K562 (cell line): ENCODE results near the gene MED28. TPM values are rescaled to one million over a fixed set of nuclear protein-coding genes. Genes with fewer than 3 reads are reported as not detected.

Experiments
- ATAC-seq: fragments of 200-7000 bp; cut with Tn5 transposase; 3 replicates; pipeline ENCODE4 v1.9.1; 2020; ENCODE audit warnings: moderate library complexity
- BruUV-seq: library from RNA; stranded (reverse); fragments of 400-500 nt; replicated peaks from 2 replicates; lab custom pipeline; 2021; lab: Mats Ljungman, UMichigan
- CTCF ChIA-PET: fragments of 300-600 bp; formaldehyde crosslinking; extraction: SDS; loops from one replicate; lab custom pipeline; 2021; ENCODE audit warnings: low intra/inter-chr PET ratio; lab: Yijun Ruan, JAX
- POLR2A ChIA-PET: fragments of 300-600, 350-650 bp; sonication (Branson Sonifier 250); formaldehyde crosslinking; extraction: SDS; loops from one replicate; lab custom pipeline; 2021; ENCODE audit warnings: antibody characterized with exemption, inconsistent platforms; lab: Yijun Ruan, JAX
- DNase-seq, 4 experiments: peaks; one replicate each; pipeline versions ENCODE4 v3.0.0 to v3.0.0-alpha.2; 2011 to 2018; ENCODE audit warnings: low spot score in 3 of 4, mixed read lengths in 3 of 4; ENCODE audit errors: extremely low read depth in 1 of 4
- FAIRE-seq: peaks from 2 replicates; lab custom pipeline; 2011; peaks lifted over from hg19 to GRCh38; lab: Jason Lieb, UNC
- H2AFZ ChIP-seq: 2 replicates; pipeline ENCODE4 v1.6.0; 2011; ENCODE audit warnings: low read depth, low read length, control low read depth, inconsistent platforms
- H3K27ac ChIP-seq: fragments of 200-600 bp; 3 replicates; pipeline ENCODE4 v1.8.0; 2011; ENCODE audit warnings: low read depth, mild to moderate bottlenecking, control low read depth, inconsistent platforms, low read length, moderate library complexity, mixed read lengths; ENCODE audit errors: extremely low read depth
- H3K27me3 ChIP-seq, 2 experiments: fragments of 300-600 bp in 1 of 2; 2 replicates in 1 of 2; 3 replicates in 1 of 2; pipeline versions ENCODE4 v1.6.0 to v1.8.0; 2011; ENCODE audit warnings: inconsistent platforms in 2 of 2, low read length in 2 of 2, mild to moderate bottlenecking in 1 of 2, mixed read lengths in 1 of 2, moderate library complexity in 1 of 2; ENCODE audit not compliant: control insufficient read depth in 2 of 2, insufficient read depth in 2 of 2
- H3K36me3 ChIP-seq: fragments of 300-600 bp; 3 replicates; pipeline ENCODE4 v1.8.0; 2011; ENCODE audit warnings: mild to moderate bottlenecking, low read length, inconsistent platforms; ENCODE audit not compliant: control insufficient read depth, insufficient read depth
- H3K4me1 ChIP-seq, 2 experiments: fragments of 200-600 bp in 1 of 2; replicated peaks in 1 of 2; 2 replicates in 1 of 2; 3 replicates in 1 of 2; pipeline versions ENCODE4 v1.5.1 to v1.8.0; 2011; ENCODE audit warnings: inconsistent platforms in 2 of 2, low read length in 2 of 2, mild to moderate bottlenecking in 1 of 2, mixed read lengths in 1 of 2, moderate library complexity in 1 of 2; ENCODE audit not compliant: control insufficient read depth in 2 of 2, insufficient read depth in 2 of 2
- H3K4me2 ChIP-seq: 2 replicates; pipeline ENCODE4 v1.6.1; 2011; ENCODE audit warnings: low read length, control low read depth, inconsistent platforms, mixed read lengths; ENCODE audit not compliant: insufficient read depth
- H3K4me3 ChIP-seq: fragments of 200-600 bp; sonication (generic), shearing (Covaris generic); 2 replicates; pipeline ENCODE4 v1.5.1; 2016; ENCODE audit warnings: control low read depth, inconsistent platforms
- H3K79me2 ChIP-seq: fragments of 200-600 bp; 3 replicates; pipeline ENCODE4 v1.8.0; 2011; ENCODE audit warnings: low read length, inconsistent platforms; ENCODE audit not compliant: control insufficient read depth, insufficient read depth
- H3K9ac ChIP-seq, 2 experiments: 2 replicates each; pipeline versions ENCODE4 v1.6.0 to v1.6.1; 2011; ENCODE audit warnings: low read depth in 2 of 2, low read length in 2 of 2, control low read depth in 1 of 2, inconsistent platforms in 1 of 2, mild to moderate bottlenecking in 1 of 2, mixed read lengths in 1 of 2; ENCODE audit not compliant: insufficient read depth in 1 of 2
- H3K9me1 ChIP-seq: one replicate; pipeline ENCODE4 v1.6.0; 2011; ENCODE audit warnings: inconsistent platforms, mild to moderate bottlenecking, low read length, moderate library complexity; ENCODE audit not compliant: control insufficient read depth, insufficient read depth
- H3K9me3 ChIP-seq: replicated peaks from 2 replicates; pipeline ENCODE4 v1.5.1; 2011; ENCODE audit warnings: low read depth, low read length, inconsistent platforms; ENCODE audit not compliant: control insufficient read depth, insufficient read depth
- H4K20me1 ChIP-seq: replicated peaks from 2 replicates; pipeline ENCODE4 v1.6.1; 2011; ENCODE audit warnings: low read length, inconsistent platforms, mixed read lengths; ENCODE audit not compliant: control insufficient read depth, insufficient read depth
- FOXA1 ChIP-seq: fragments of 450-650 bp; IDR thresholded peaks from 2 replicates; pipeline ENCODE4 v1.6.1; 2016; ENCODE audit warnings: mild to moderate bottlenecking, borderline replicate concordance
- LARP7 ChIP-seq: fragments of 450-650 bp; IDR thresholded peaks from 2 replicates; pipeline ENCODE4 v1.6.1; 2016
- MECOM ChIP-seq: fragments of 250-450 bp; sonication (Bioruptor Pico); IDR thresholded peaks from 2 replicates; pipeline ENCODE4 v1.8.0; 2022; ENCODE audit warnings: inconsistent platforms
- MXI1 ChIP-seq: IDR thresholded peaks from 2 replicates; pipeline ENCODE4 v1.6.1; 2011; ENCODE audit warnings: low read depth, mild to moderate bottlenecking, improper control_type of control experiment, low read length
- ZNF561 ChIP-seq: fragments of 450-650 bp; formaldehyde crosslinking; conservative IDR thresholded peaks from 2 replicates; pipeline ENCODE4 v1.4.0; 2020; ENCODE audit warnings: mild to moderate bottlenecking, moderate library complexity
- WGBS: fragments of 100-300 bp; shearing (Covaris generic); methylation state at CpG from one replicate; pipeline ENCODE4 v1.1.6; 2016; ENCODE audit warnings: low coverage, mixed read lengths; ENCODE audit not compliant: insufficient coverage; ENCODE audit errors: missing lambda C conversion rate; 5-methylcytosine and 5-hydroxymethylcytosine counted together
- in situ Hi-C: fragments of 300-500 bp; cut with MboI; formaldehyde crosslinking; loops from 4 replicates; pipeline ENCODE4 v1.15.0; 2018; ENCODE audit warnings: inconsistent platforms, mixed read lengths
- intact Hi-C: fragments of 100-400 bp; cut with micrococcal nuclease; formaldehyde crosslinking; loops from 2 replicates; pipeline ENCODE4 v1.14.2; 2022
- polyA plus RNA-seq, 8 experiments: library from polyadenylated mRNA; depleted of rRNA in 4 of 8; stranded (reverse) in 5 of 8; unstranded in 3 of 8; fragments of >200 nt; fragmentation: Nextera tagmentation in 2 of 8; fragmentation: Illumina TruSeq in 1 of 8; extraction: Ambion mirVana in 2 of 8; extraction: Trizol in 1 of 8; gene quantifications; 2 replicates each; pipeline versions ENCODE4 v1.2.1 to v1.2.3, GENCODE V29; 2011 to 2014; ENCODE audit warnings: inconsistent platforms in 1 of 8, missing spikeins in 1 of 8
- total RNA-seq, 7 experiments: library from RNA; depleted of rRNA in 6 of 7; stranded (reverse); fragments of >200 nt in 6 of 7; fragmentation: Illumina TruSeq in 2 of 7; extraction: Trizol in 2 of 7; gene quantifications; 2 replicates each; pipeline versions ENCODE4 v1.2.1 to v1.2.3, GENCODE V29; 2011 to 2021; ENCODE audit warnings: low replicate concordance in 1 of 7
- TF ChIP-seq, protein P1 (sequence below): fragments of 450-650 bp; IDR thresholded peaks from 2 replicates; pipeline ENCODE4 v1.7.1; 2018; ENCODE audit warnings: mild to moderate bottlenecking, low read depth; ENCODE audit not compliant: partially characterized antibody
- TF ChIP-seq, protein P2 (sequence below): fragments of 250-450 bp; sonication (Bioruptor Pico); IDR thresholded peaks from 2 replicates; pipeline ENCODE4 v1.5.0; 2021
- TF ChIP-seq, protein P3 (sequence below): fragments of 450-650 bp; formaldehyde crosslinking; IDR thresholded peaks from 2 replicates; pipeline ENCODE4 v1.4.0; 2020; ENCODE audit warnings: mild to moderate bottlenecking, mixed read lengths
- TF ChIP-seq, protein P4 (sequence below): fragments of 450-650 bp; formaldehyde crosslinking; IDR thresholded peaks from 2 replicates; pipeline ENCODE4 v1.4.0; 2022; ENCODE audit warnings: mild to moderate bottlenecking, moderate library complexity

Gene MED28
- total and polyA plus RNA-seq, 9 of the 15 experiments (the other 6 are each of a cell fraction or from before 2014, with no cell fraction given) = 15.5 to 93.8 (median 50.5) TPM

DNA sequence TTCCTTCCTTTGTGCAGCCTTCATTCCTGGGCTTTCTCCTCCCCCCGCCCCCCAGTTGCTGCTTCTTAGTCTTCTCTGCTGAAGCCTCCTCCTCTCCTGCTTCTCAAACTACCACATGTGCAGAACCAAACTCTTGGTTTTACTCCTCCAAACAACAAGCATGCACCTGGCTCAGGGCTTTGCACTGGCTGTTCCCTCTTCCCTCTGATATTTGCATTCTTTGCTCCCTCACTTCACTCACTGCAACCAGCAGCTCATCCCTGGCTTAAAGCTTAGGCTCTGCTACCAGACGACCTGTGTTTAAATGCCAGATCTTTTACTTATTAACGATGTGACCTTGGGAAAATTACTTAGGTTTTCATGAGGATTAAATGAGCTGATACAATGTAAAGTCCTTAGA, 51.4 kb downstream of the MED28 start:
- intact Hi-C loops (no loop called here), in situ Hi-C loops (loop anchor here (25.0 kb wide), 1 partner anchor 921 kb away; no protein-coding TSS in a partner anchor)
- H3K36me3 ChIP-seq = no peaks in the 10 kb centered on the region
- no peak overlapping the region for H2AFZ ChIP-seq
- H3K27ac ChIP-seq = no peak overlapping the region
- ATAC-seq (no peak), FAIRE-seq (no peak), DNase-seq (no peak)
- POLR2A ChIA-PET = no interaction called here
- CTCF ChIA-PET = no interaction called here
- no peaks in the 10 kb centered on the region for H3K79me2 ChIP-seq
- H3K9ac ChIP-seq = no peak overlapping the region
- H3K27me3 ChIP-seq = peaks cover 8 to 10% of the 10 kb centered on the region in 2 experiments; a peak in 4 of 5 replicates
- no peaks in the 10 kb centered on the region for H3K9me3 ChIP-seq
- BruUV-seq = no TSS peak
- H3K4me2 ChIP-seq = no peak overlapping the region
- H4K20me1 ChIP-seq = no peaks in the 10 kb centered on the region
- 10% methylated on average over 3 of the region's 3 CpGs for WGBS
- H3K4me1 ChIP-seq = peaks cover 0 to 23% of the 10 kb centered on the region in 2 experiments; a peak in 3 of 5 replicates
- no peaks in the 10 kb centered on the region for H3K9me1 ChIP-seq
- H3K4me3 ChIP-seq = no peak overlapping the region
- TF ChIP-seq, protein P1, sequence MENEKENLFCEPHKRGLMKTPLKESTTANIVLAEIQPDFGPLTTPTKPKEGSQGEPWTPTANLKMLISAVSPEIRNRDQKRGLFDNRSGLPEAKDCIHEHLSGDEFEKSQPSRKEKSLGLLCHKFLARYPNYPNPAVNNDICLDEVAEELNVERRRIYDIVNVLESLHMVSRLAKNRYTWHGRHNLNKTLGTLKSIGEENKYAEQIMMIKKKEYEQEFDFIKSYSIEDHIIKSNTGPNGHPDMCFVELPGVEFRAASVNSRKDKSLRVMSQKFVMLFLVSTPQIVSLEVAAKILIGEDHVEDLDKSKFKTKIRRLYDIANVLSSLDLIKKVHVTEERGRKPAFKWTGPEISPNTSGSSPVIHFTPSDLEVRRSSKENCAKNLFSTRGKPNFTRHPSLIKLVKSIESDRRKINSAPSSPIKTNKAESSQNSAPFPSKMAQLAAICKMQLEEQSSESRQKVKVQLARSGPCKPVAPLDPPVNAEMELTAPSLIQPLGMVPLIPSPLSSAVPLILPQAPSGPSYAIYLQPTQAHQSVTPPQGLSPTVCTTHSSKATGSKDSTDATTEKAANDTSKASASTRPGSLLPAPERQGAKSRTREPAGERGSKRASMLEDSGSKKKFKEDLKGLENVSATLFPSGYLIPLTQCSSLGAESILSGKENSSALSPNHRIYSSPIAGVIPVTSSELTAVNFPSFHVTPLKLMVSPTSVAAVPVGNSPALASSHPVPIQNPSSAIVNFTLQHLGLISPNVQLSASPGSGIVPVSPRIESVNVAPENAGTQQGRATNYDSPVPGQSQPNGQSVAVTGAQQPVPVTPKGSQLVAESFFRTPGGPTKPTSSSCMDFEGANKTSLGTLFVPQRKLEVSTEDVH = no peak
- TF ChIP-seq FOXA1 = no peak
- TF ChIP-seq MECOM (CRISPR knock-in tag) = no peak
- TF ChIP-seq, protein P2, sequence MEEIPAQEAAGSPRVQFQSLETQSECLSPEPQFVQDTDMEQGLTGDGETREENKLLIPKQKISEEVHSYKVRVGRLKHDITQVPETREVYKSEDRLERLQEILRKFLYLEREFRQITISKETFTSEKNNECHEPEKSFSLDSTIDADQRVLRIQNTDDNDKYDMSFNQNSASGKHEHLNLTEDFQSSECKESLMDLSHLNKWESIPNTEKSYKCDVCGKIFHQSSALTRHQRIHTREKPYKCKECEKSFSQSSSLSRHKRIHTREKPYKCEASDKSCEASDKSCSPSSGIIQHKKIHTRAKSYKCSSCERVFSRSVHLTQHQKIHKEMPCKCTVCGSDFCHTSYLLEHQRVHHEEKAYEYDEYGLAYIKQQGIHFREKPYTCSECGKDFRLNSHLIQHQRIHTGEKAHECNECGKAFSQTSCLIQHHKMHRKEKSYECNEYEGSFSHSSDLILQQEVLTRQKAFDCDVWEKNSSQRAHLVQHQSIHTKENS (CRISPR knock-in tag) = no peak
- TF ChIP-seq LARP7 = no peak
- TF ChIP-seq, protein P3, sequence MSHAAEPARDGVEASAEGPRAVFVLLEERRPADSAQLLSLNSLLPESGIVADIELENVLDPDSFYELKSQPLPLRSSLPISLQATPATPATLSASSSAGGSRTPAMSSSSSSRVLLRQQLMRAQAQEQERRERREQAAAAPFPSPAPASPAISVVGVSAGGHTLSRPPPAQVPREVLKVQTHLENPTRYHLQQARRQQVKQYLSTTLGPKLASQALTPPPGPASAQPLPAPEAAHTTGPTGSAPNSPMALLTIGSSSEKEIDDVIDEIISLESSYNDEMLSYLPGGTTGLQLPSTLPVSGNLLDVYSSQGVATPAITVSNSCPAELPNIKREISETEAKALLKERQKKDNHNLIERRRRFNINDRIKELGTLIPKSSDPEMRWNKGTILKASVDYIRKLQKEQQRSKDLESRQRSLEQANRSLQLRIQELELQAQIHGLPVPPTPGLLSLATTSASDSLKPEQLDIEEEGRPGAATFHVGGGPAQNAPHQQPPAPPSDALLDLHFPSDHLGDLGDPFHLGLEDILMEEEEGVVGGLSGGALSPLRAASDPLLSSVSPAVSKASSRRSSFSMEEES = no peak
- TF ChIP-seq, protein P4, sequence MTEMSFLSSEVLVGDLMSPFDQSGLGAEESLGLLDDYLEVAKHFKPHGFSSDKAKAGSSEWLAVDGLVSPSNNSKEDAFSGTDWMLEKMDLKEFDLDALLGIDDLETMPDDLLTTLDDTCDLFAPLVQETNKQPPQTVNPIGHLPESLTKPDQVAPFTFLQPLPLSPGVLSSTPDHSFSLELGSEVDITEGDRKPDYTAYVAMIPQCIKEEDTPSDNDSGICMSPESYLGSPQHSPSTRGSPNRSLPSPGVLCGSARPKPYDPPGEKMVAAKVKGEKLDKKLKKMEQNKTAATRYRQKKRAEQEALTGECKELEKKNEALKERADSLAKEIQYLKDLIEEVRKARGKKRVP (CRISPR knock-in tag) = no peak
- TF ChIP-seq MXI1 = no peak
- no peak for TF ChIP-seq ZNF561 (CRISPR knock-in tag)
